IPS-15b (cell line): ENCODE data around the gene ANP32A.

Source experiments
- H3K27me3 ChIP-seq: one replicate; pipeline ENCODE4 v1.6.1; 2013; ENCODE audit warnings: low read length; ENCODE audit not compliant: control insufficient read depth, insufficient read depth
- H3K36me3 ChIP-seq: one replicate; pipeline ENCODE4 v1.6.1; 2013; ENCODE audit warnings: low read length; ENCODE audit not compliant: control insufficient read depth, insufficient read depth
- H3K4me1 ChIP-seq: one replicate; pipeline ENCODE4 v1.6.1; 2013; ENCODE audit warnings: mild to moderate bottlenecking, low read length; ENCODE audit not compliant: control insufficient read depth, insufficient read depth
- H3K4me3 ChIP-seq: one replicate; pipeline ENCODE4 v1.5.1; 2013; ENCODE audit warnings: low read depth, low read length
- H3K9ac ChIP-seq: one replicate; pipeline ENCODE4 v1.6.1; 2013; ENCODE audit warnings: low read depth, mild to moderate bottlenecking, low read length
- H3K9me3 ChIP-seq: one replicate; pipeline ENCODE4 v1.6.1; 2013; ENCODE audit warnings: mild to moderate bottlenecking, low read length; ENCODE audit not compliant: control insufficient read depth, insufficient read depth

ANP32A gene

DNA sequence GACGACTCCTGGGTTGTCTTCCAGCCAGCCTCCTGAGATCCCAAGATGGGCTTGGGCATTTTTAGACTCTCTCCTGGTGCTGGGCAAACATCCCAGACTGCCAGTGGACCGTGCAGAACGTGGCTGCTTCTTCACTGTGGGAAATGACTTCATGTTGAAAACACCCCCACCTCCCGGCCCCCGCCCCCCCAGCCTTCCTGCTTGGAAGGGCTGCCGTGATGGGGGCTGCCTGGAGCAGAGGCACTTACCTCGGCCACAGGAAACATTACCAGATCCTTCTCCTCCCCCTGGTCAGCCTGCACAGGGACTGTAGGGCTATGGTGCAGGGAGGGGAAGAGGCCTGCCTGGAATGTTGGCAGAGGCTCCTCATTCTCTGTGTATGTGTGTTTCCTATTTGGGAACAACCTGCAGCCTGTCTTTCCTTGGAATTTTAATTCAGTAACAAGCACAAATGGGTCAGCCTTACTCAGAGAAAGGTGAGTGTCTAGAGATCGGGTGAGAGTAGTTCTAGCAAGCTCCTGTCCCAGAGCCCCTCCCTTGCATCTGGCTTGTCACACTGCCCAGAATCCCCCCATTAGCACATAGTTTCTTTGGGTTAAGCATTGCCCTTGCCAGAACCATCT is 90.8 kb downstream of the ANP32A start:
- H3K27me3 ChIP-seq: no peaks in the 10 kb centered on the region
- H3K9ac ChIP-seq: no peak overlapping the region

More for the DNA sequence above, 90.8 kb downstream of the ANP32A start:
- H3K36me3 ChIP-seq: no peaks in the 10 kb centered on the region
- no peaks in the 10 kb centered on the region for H3K9me3 ChIP-seq
- H3K4me1 ChIP-seq: no peaks in the 10 kb centered on the region
- no peak overlapping the region for H3K4me3 ChIP-seq
